GM13977 (cell line): ENCODE measurements around the gene TAPT1.
A peak's percentile ranks its signal among the peaks of the same experiment; 100 is the strongest.
"Not testable (repeated sequence)": the region's sequence is repeated elsewhere in the genome, so short reads cannot be mapped to it uniquely, and the experiment has no call there.

Experiments
- DNase-seq: peaks from one replicate; pipeline ENCODE4 v3.0.0; 2012; ENCODE audit warnings: low spot score
- CTCF ChIP-seq: IDR thresholded peaks from 2 replicates; pipeline ENCODE4 v1.5.1; 2012; ENCODE audit warnings: mild to moderate bottlenecking, control low read depth; ENCODE audit not compliant: insufficient read depth; ENCODE audit errors: extremely low read depth, missing control alignments
- in situ Hi-C: fragments of 300-500 bp; cut with MboI; formaldehyde crosslinking; loops from one replicate; pipeline ENCODE4 v1.12.0; 2022; ENCODE audit warnings: low sequenced_read_pairs, low pct_unique_long_range_greater_than_20kb, mixed read lengths, inconsistent platforms; ENCODE audit not compliant: unreplicated experiment

TAPT1 gene

DNA sequence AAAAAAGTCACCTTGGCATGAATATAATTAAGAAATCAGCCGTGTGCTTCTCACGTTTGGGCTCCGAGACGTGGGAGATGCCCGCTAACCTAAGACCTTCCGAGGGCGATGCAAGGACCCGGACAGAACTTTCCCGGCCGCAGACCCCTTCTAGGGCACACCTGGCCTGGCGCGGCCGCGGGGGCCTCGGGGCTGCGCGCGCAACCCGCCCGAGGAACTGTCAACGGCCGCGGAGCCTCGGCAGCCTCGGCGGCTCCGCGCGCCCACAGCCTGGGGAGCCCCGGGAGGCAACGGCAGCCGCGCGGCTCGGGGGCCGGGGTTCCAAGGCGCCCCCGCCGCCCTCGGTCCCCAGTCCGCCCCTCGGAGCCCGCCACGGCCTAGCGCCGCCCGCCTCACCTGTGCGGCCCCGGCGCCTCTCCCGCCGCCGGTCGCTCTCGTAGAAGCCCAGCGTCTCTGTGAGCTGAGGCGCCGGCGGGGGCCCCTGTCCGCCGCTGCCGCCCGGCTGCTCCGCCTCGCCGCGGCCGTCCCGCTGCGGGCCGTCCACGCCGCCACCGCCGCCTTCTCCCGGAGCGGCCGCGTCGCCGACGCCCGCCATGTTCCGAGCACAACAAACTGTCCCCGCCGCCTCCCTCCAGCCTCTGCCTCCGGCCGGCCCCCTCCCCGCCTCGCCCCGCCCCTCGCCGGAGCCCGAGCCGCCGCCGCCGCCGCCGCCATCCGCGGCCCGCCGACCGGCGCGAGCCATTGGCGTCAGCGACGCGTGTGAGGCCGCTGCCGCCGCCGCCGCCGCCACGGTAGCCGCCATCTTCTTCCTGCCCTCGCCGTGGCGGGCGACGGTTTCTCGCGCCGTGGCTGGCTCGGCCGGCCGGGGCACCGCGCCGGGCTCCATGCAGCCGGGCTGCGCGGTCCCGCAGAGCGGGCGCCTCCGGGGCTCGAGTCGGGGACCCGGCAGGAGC lies at the start of gene TAPT1:
Gene TAPT1 (minus strand): TSS at position 609 of the 953 bp plus-strand sequence. CDS start 14 bp downstream, at position 595.
- in situ Hi-C loops, result no loop called here
- peak; percentile 92 for DNase-seq
- TF ChIP-seq CTCF, result no peak

- TF ChIP-seq CTCF, result no peak
- in situ Hi-C loops, result loop anchor here (25.0 kb wide), 1 partner anchor 234 kb away; no protein-coding TSS in a partner anchor
- DNase-seq, result no peak
Observed at GRCh38 chr4:16271411-16271810, 45.1 kb upstream of the TAPT1 start.

DNA sequence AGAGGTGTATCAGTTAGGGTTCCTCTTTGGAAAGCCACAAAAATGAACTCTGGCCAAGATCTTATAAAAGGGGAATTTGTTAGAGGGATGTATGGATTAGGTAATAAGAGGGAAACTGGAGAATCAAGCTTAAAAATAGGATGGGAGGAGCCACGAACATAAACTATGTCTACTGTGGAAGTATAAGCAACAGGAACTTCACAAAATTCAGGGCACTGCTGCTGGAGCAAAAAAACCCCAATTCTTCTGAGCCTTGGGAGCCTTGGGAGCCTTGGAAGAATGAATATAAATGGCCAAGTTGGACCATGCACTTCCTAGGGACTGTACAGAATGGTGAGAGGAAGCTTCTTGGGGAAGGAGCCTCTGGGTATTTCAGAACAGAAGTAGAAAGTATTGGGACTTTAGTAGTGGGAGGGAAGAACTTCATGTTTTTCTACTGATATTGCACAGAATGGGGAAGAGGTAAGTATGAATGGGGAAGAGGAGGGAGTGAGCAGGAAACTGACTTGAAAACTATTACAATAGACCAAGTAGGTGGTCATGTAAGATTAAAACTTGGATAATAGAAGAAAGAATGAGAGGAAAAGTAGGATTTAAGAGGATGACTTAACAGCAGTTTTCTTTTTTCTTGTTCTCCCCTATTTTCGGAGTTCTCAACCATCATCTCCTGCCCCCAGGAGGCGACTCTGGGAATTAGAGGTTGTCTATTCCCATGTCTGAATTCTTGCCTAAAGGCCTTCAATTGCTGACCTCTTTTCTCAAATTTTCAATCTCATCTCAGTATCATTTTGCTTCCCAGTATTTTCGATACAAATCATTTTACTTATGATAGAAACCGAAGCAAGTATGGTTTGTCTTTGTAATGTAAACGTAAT lies 44.4 kb upstream of the TAPT1 start:
- no peak for DNase-seq
- peak; percentile 5 for TF ChIP-seq CTCF
- in situ Hi-C loops, result loop anchor here (25.0 kb wide), 1 partner anchor 233 kb away; no protein-coding TSS in a partner anchor

- DNase-seq, result not testable (repeated sequence)
Observed at GRCh38 chr4:16269742-16270453, 43.6 kb upstream of the TAPT1 start.

GRCh38 chr4:16269240-16269639 lies 43.0 kb upstream of the TAPT1 start:
- no peak for DNase-seq
- in situ Hi-C loops, result loop anchor here (25.0 kb wide), 1 partner anchor 232 kb away; no protein-coding TSS in a partner anchor
- no peak for TF ChIP-seq CTCF

More at GRCh38 chr4:16269742-16270453, 43.6 kb upstream of the TAPT1 start:
- in situ Hi-C loops, result loop anchor here (25.0 kb wide), 1 partner anchor 233 kb away; no protein-coding TSS in a partner anchor

DNA sequence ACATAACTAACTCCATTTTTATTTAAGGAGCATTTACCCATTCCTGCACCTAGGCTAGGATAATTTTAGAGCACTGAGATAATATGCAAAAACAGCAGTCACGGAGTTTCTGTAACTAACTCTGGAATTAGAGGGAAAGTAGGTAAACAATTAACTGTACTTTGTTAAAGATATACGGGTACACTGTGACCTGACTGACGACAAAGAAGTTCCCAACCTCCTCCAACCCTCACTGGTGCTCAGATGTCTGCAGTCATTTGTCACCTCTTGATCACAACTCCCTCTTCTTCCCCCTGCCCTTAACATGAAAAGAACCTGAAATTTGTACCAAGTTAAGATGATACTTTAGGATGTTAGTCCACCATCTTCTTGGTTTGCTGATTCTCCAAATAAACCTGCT lies 42.0 kb upstream of the TAPT1 start:
- in situ Hi-C loops, result loop anchor here (25.0 kb wide), 1 partner anchor 231 kb away; no protein-coding TSS in a partner anchor
- no peak for DNase-seq
- TF ChIP-seq CTCF, result no peak
